HG03025 (cell line): ENCODE data around the gene CCL3.
A peak's percentile ranks its signal among the peaks of the same experiment; 100 is the strongest.
"Not testable (repeated sequence)": the region's sequence is repeated elsewhere in the genome, so short reads cannot be mapped to it uniquely, and the experiment has no call there.

ENCODE experiments used
- ATAC-seq: cut with Tn5 transposase; IDR thresholded peaks from one replicate; pipeline ENCODE4 v1.9.1; 2021; ENCODE audit warnings: mild to moderate bottlenecking, moderate library complexity; ENCODE audit not compliant: unreplicated experiment, low FRiP score

CCL3 gene

DNA sequence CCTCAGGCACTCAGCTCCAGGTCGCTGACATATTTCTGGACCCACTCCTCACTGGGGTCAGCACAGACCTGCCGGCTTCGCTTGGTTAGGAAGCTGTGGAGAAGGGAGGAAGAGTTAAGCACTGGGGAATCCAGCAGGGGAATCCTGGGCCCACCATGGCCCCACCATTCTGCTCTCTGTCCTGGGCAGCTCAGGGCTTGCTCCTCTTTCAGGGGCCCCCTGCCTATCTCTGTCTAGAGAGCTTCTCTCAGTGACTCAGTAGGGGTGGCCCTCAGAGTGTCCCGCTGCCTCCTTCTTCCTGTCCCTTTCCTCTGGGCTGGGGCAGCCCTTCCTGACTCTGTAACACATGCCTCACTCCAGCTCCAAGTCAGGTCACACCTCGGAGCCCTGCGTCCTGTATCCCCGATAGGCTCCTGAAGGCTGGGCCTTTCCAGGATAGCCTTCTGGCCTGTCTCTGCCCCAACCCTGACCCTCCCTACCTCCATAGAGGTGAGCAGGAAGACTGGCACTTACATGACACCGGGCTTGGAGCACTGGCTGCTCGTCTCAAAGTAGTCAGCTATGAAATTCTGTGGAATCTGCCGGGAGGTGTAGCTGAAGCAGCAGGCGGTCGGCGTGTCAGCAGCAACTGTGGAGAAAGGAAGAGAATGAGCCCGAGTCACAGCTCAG lies 1.1 kb downstream of the CCL3 start:
- no peak for ATAC-seq

GRCh38 chr17:36087897-36088572 lies 1.9 kb downstream of the CCL3 start:
- not testable (repeated sequence) for ATAC-seq

GRCh38 chr17:36087471-36087870 lies 2.5 kb downstream of the CCL3 start:
- not testable (repeated sequence) for ATAC-seq

DNA sequence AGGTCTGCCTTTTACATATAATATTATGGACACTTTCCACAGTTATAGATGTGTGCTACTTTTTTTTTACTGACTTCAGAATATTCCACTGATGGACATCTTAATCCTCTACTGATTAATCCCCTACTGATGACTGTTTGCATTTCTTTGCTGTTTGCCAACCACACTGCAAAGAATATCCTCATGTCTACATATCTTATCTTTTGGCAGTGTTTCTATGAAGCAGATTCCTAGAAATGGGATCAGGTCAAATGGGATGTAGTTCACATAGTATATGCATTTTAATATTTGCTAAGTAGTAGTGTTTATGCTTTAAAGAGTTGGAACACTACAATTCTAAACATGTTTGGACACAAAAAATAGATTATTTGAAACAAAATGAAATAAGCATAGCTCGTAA lies 3.2 kb downstream of the CCL3 start:
- no peak for ATAC-seq

GRCh38 chr17:36085765-36086164 lies 4.2 kb downstream of the CCL3 start:
- ATAC-seq = no peak

DNA sequence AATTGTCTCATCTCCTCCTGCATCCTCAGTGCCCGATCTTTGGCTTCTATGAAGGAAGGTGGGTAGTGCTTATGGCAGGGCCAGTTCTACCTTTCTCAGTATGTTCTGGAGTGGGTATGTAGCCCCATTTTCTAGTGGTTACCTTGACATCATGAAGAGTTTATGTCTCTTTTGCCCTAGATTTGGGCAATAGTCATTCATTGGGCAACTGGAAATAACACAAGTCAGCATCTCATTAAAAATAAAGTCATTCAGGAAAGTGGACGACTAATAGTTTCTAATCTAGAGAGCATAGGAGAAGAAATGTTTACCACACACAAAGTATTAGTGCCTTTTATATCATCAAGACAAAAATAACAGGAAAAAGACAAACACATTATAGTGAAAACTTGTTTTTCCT lies 6.3 kb downstream of the CCL3 start:
- not testable (repeated sequence) for ATAC-seq

- not testable (repeated sequence) for ATAC-seq
These were observed 7.3 kb downstream of the CCL3 start for GRCh38 chr17:36082482-36083120.

GRCh38 chr17:36081681-36082471 lies 8.1 kb downstream of the CCL3 start:
- ATAC-seq = not testable (repeated sequence)

- no peak for ATAC-seq
These were observed 15.6 kb downstream of the CCL3 start for GRCh38 chr17:36074365-36074764.

DNA sequence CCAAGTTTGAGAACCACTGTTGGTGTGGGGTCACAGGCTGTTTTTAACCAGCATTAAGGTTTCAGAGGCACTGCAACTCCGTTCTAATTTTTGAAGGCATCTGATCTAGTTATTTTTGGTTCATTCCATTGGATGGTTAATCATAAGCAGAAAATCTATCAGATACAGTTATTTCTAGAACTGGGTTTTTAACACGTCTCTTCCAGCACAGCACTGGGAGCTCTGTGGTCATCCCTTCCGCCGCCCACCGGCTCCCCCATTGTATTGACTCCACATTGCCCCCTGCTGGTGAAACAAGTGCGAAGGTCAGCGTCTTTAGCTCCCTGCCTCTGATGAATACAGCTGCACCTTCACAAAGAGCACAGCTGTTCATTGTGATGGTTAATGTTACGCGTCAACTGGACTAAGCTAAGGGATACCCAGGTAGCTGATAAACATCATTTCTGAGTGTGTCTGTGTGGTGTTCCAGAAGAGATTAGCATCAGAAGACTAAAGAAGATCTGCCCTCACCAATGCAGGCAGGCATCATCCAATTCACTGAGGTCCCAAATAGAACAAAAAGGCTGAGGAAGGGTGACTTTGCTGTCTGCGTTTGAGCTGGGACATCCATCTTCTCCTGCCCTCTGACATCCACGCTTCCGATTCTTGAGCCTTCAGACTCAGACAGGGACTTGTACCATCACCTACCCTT lies 17.4 kb downstream of the CCL3 start:
- peak; percentile 49 for ATAC-seq

DNA sequence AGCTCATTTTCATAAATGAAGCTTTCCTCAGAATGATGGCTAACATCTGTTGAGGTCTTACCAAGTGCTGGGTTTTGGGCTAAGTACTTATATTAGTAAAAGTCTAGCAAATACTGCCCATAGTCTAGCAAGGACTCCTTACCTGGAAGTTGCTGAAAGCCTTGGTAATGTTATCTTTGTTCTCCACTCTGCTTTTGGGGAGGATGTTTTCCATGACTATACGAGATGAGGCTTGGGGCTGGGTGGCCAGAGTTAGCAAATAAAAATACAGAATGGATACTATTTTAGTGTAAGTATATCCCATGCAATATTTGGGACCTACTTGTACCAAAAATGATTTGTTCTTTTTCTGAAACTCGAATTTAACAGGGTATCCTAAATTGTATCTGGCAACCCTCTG lies 18.2 kb downstream of the CCL3 start:
- ATAC-seq = no peak

GRCh38 chr17:36070427-36070826 lies 19.5 kb downstream of the CCL3 start:
- ATAC-seq = no peak

DNA sequence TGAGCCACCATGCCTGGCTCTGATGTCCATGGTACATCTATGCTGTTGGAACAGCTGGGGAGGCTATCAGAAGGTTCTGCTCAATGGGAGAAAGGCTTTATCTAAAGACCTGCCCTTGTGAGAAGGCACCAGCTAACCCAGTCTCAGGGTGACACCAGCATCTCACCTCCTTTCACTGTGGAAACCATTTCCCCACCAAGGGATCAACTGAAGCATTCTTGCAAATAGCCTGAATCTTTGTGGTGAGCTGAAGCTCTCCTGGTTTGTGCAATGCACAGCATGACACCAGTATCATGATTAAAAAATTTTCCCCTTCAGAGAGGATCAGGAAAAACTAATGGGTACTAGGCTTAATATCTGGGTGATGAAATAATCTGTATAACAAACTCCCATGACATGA lies 20.8 kb downstream of the CCL3 start:
- no peak for ATAC-seq

GRCh38 chr17:36068524-36068923 lies 21.4 kb downstream of the CCL3 start:
- no peak for ATAC-seq

- no peak for ATAC-seq
These were observed 23.5 kb downstream of the CCL3 start for GRCh38 chr17:36066365-36066985.

GRCh38 chr17:36063786-36064541 lies 26.0 kb downstream of the CCL3 start, which contains the start of gene CCL18:
Gene CCL18, plus strand, starts transcription at chr17:36064272. Its CDS starts 71 bp downstream, at chr17:36064343.
- ATAC-seq = no peak

DNA sequence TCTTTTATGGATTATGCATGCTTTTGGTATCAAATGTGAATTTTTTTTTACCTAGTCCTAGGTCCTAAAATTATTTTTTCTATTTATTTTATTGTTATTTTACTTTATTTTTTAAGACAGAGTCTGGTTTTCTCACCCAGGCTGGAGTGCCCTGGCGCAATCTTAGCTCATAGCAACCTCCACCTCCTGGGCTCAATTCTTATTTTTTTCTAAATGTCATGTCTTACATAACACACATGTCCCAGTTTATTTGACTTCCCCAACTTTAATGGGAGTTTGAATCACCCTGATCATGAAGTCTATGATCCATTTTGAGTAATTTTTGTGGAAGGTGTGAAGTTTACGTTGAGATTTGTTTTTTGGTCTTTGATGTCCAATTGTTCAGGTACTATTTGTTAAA lies 29.1 kb downstream of the CCL3 start:
- ATAC-seq = no peak

DNA sequence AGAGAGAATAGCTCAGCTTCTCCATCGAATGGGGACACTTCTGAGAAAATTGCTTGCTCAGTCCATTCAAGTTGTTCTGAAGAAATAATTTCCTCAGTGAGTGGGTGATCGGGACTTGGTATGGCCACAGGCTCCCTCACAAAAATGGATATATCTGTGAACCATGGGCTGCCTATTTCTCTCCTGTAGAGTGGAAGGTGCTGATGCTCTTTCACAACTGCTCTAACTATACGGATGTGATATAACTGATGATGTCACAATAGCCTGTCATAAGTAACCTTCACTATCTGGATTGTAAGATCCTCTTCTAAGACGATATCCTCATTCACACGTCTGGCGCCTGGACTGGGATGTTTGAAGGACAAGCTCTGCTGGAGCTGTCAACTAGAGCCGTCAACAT lies 30.5 kb downstream of the CCL3 start:
- no peak for ATAC-seq

GRCh38 chr17:36057911-36058310 lies 32.0 kb downstream of the CCL3 start:
- ATAC-seq = no peak
